NCI-H345 treated with DMSO at 0.1 percent for 48 hours (cell line): ENCODE data around the gene MAB21L2.

ENCODE experiments used
- DNase-seq: peaks from one replicate; lab custom pipeline; 2025; ENCODE audit not compliant: unreplicated experiment; lab: John Stamatoyannopoulos, UW

The MAB21L2 gene

DNA sequence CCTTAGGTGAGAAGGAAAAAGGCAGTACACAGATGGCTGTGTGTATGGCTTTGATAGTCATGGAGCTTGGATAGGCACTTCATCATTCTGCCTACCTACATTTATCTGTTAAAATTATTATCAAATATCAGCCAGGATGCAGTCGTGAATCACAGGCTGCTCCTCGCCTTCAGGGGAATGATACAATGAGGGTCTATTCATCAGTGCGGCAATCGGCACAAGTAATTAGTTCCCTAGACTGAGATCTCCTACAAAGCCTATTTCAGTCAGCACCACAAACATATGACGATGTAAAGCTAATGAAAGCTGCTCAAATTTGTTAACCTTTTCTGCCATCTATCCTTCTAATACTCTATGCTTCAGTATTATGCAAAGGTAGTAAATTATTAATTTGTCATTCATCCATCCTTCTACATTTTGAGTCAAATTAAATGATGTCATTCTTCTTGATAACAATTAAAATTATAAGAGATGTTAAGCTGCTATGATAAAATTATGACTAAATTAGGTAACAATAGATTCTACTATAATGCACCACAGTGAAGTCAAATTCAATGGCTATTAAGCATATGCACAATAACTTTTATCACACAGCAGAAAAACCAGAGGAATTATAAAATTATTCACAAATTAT is 19.0 kb downstream of the MAB21L2 start:
- DNase-seq: no peak

DNA sequence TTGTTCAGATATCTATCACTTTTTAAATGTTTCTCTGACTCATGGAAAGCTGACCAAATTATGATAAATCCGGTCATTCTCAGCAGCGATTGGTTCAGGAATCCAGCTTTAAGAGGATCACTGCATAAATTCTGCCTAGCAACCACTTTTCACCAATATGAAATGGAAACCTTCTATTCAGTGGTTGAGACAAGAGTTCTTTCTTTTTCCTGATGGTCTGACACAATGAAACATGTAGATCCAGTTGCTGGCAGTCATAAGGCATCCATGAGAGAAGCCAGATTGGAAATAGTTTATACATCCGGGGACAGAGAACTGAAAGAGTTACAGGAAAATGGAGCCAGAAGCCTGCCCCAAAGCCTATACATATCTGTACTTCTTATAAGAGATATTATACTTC is 27.2 kb downstream of the MAB21L2 start:
- DNase-seq: no peak

DNA sequence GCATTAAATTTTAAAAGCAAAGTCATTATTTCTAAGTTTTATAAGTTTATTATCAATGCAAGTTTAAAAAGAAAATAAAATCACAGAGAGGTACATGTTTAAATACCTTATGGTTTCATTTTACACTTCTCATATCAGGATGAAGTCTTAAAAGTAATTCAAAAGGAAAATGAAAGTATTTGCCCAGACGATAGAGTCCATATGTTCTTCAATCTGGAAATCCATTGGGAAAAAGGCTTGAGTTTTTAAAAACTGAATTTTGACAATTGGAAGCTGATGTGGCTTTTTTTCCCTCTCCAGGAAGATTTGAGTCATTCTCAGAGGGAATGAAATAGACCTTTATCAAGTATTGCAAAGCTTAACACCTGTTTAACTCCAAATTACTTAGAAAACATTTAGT is 37.1 kb downstream of the MAB21L2 start:
- no peak for DNase-seq

DNA sequence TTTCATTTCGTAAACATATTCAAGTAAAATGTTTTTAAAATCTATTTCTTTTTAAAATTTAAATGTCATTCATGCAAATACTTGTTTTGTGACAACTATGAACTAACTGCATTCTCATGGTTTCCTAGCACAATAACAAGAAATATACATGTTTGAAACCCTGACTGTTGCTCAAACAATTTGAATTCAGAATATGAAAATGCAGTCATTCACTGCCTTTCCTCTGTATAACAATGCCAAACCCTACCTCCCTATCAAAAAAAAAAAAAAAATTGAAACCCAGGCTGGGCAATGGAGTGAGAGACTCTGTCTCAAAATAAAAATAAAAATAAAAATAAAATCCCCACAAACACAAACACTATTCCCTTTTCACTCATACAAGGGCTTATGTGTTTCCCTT is 42.1 kb downstream of the MAB21L2 start:
- no peak for DNase-seq

DNA sequence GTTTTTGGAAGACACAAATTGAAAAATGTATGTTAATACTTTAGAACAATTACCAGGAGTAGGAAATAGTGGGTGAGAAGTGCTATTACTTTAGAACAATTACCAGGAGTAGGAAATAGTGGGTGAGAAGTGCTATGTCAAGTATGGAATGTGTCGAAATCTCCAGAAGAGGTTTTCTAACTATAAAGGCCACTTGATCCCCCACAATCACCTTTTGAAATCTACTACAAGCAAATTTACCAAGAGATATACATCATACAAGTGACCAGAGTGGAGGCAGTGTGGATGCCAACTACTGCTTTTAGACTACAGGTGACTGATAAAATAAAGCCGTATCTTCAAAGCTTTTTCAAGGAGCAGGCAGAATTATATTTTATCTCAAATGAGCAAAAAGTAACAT is 43.1 kb downstream of the MAB21L2 start:
- DNase-seq: no peak

DNA sequence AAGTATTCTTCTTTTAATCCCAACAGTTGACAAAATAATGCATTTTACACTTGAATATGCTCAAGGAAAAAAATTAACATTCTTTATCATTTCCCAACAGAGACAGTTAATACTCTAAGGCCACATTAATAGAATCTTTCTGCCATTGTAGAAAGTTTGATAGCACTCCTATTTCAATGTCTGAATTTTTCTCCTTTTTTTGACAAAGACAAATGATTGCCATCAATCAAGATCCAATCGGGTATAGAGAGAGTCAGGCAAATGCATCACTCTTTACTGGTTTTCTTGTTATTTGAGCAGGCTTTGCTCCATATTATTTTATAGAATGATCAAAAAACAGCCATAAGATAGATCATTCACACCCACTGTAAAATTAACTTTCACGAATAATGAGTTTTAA is 46.1 kb downstream of the MAB21L2 start:
- no peak for DNase-seq

DNA sequence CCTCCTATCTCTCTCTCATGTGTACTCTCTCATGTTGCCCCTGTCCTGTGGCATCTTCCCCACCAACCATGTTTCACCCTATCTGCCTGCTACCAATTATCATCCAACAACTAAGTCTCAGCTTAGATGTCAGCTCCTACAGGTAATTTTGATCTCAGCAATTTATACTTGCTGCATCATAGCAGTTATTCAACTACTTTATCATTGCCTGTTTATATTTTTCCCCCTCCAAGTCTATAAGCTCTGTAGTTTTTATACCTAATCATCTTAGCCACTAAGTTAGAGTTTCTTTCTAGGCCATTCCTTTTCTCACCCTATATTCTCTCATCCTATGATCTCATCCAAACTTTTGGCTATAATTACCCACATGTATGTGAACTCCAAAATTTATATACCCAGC is 50.7 kb downstream of the MAB21L2 start:
- DNase-seq: no peak
